Rectal smooth muscle tissue (tissue), 1 donor: Measurements from ENCODE around the gene BTBD9.
"Not testable (repeated sequence)": the region's sequence is repeated elsewhere in the genome, so short reads cannot be mapped to it uniquely, and the experiment has no call there.

ENCODE experiments used
- H3K27ac ChIP-seq: one replicate; pipeline ENCODE4 v1.7.0; 2013; ENCODE audit warnings: low read depth, low read length, inconsistent platforms
- H3K27me3 ChIP-seq: one replicate; pipeline ENCODE4 v1.7.0; 2013; ENCODE audit warnings: low read length; ENCODE audit not compliant: control insufficient read depth, insufficient read depth
- H3K36me3 ChIP-seq: one replicate; pipeline ENCODE4 v1.7.0; 2013; ENCODE audit warnings: low read length; ENCODE audit not compliant: control insufficient read depth, insufficient read depth
- H3K4me1 ChIP-seq: one replicate; pipeline ENCODE4 v1.7.0; 2013; ENCODE audit warnings: low read length; ENCODE audit not compliant: control insufficient read depth, insufficient read depth
- H3K4me3 ChIP-seq: one replicate; pipeline ENCODE4 v1.7.0; 2013; ENCODE audit warnings: low read length
- H3K9ac ChIP-seq: one replicate; pipeline ENCODE4 v1.7.0; 2013; ENCODE audit warnings: low read length

The BTBD9 gene

GRCh38 chr6:38364775-38365174 lies 275.0 kb downstream of the BTBD9 start:
- no peak overlapping the region for H3K4me3 ChIP-seq
- H3K27me3 ChIP-seq = no peaks in the 10 kb centered on the region
- H3K9ac ChIP-seq = no peak overlapping the region
- no peaks in the 10 kb centered on the region for H3K36me3 ChIP-seq
- H3K27ac ChIP-seq = no peak overlapping the region
- H3K4me1 ChIP-seq = no peaks in the 10 kb centered on the region

- Histone ChIP-seq H3K27ac (no peak overlapping the region), H3K4me1 (no peaks in the 10 kb centered on the region), H3K36me3 (no peaks in the 10 kb centered on the region), H3K9ac (no peak overlapping the region), H3K4me3 (no peak overlapping the region), H3K27me3 (no peaks in the 10 kb centered on the region)
These were observed 275.6 kb downstream of the BTBD9 start for GRCh38 chr6:38364127-38364526.

GRCh38 chr6:38355519-38355918 lies 284.2 kb downstream of the BTBD9 start:
- no peak overlapping the region for H3K27ac ChIP-seq
- no peak overlapping the region for H3K9ac ChIP-seq
- peaks cover 6% of the 10 kb centered on the region for H3K4me1 ChIP-seq
- H3K36me3 ChIP-seq = no peaks in the 10 kb centered on the region
- H3K27me3 ChIP-seq = no peaks in the 10 kb centered on the region
- no peak overlapping the region for H3K4me3 ChIP-seq

- Histone ChIP-seq H3K9ac (no peak overlapping the region), H3K27ac (no peak overlapping the region), H3K4me1 (peaks cover 10% of the 10 kb centered on the region), H3K27me3 (no peaks in the 10 kb centered on the region), H3K36me3 (no peaks in the 10 kb centered on the region), H3K4me3 (no peak overlapping the region)
These were observed 284.8 kb downstream of the BTBD9 start for GRCh38 chr6:38354905-38355304.

- Histone ChIP-seq H3K9ac (no peak overlapping the region), H3K27ac (no peak overlapping the region), H3K4me1 (peaks cover 10% of the 10 kb centered on the region), H3K4me3 (no peak overlapping the region), H3K36me3 (no peaks in the 10 kb centered on the region), H3K27me3 (no peaks in the 10 kb centered on the region)
These were observed 285.7 kb downstream of the BTBD9 start for GRCh38 chr6:38354037-38354381.

GRCh38 chr6:38353310-38354036 lies 286.3 kb downstream of the BTBD9 start:
- peaks cover 10% of the 10 kb centered on the region for H3K4me1 ChIP-seq
- H3K36me3 ChIP-seq = no peaks in the 10 kb centered on the region
- H3K27ac ChIP-seq = no peak overlapping the region
- H3K4me3 ChIP-seq = no peak overlapping the region
- no peak overlapping the region for H3K9ac ChIP-seq
- no peaks in the 10 kb centered on the region for H3K27me3 ChIP-seq

GRCh38 chr6:38352636-38353035 lies 287.1 kb downstream of the BTBD9 start:
- Histone ChIP-seq H3K36me3 (no peaks in the 10 kb centered on the region), H3K9ac (no peak overlapping the region), H3K4me3 (no peak overlapping the region), H3K27ac (no peak overlapping the region), H3K27me3 (no peaks in the 10 kb centered on the region), H3K4me1 (peaks cover 10% of the 10 kb centered on the region)

- H3K27ac ChIP-seq = no peak overlapping the region
- H3K9ac ChIP-seq = no peak overlapping the region
- H3K36me3 ChIP-seq = no peaks in the 10 kb centered on the region
- H3K4me1 ChIP-seq = peaks cover 10% of the 10 kb centered on the region
- H3K4me3 ChIP-seq = no peak overlapping the region
- no peaks in the 10 kb centered on the region for H3K27me3 ChIP-seq
These were observed 288.8 kb downstream of the BTBD9 start for GRCh38 chr6:38350942-38351341.

GRCh38 chr6:38350220-38350619 lies 289.5 kb downstream of the BTBD9 start:
- Histone ChIP-seq H3K4me1 (peaks cover 10% of the 10 kb centered on the region), H3K4me3 (no peak overlapping the region), H3K27me3 (no peaks in the 10 kb centered on the region), H3K36me3 (no peaks in the 10 kb centered on the region), H3K27ac (no peak overlapping the region), H3K9ac (no peak overlapping the region)

- Histone ChIP-seq H3K4me3 (no peak overlapping the region), H3K4me1 (peaks cover 10% of the 10 kb centered on the region), H3K27ac (no peak overlapping the region), H3K36me3 (no peaks in the 10 kb centered on the region), H3K27me3 (no peaks in the 10 kb centered on the region), H3K9ac (no peak overlapping the region)
These were observed 289.9 kb downstream of the BTBD9 start for GRCh38 chr6:38349795-38350194.

GRCh38 chr6:38349221-38349620 lies 290.5 kb downstream of the BTBD9 start:
- no peak overlapping the region for H3K9ac ChIP-seq
- H3K36me3 ChIP-seq = no peaks in the 10 kb centered on the region
- H3K4me1 ChIP-seq = peaks cover 10% of the 10 kb centered on the region
- H3K27me3 ChIP-seq = no peaks in the 10 kb centered on the region
- no peak overlapping the region for H3K27ac ChIP-seq
- no peak overlapping the region for H3K4me3 ChIP-seq

GRCh38 chr6:38348371-38348770 lies 291.4 kb downstream of the BTBD9 start:
- no peaks in the 10 kb centered on the region for H3K36me3 ChIP-seq
- no peak overlapping the region for H3K27ac ChIP-seq
- H3K27me3 ChIP-seq = no peaks in the 10 kb centered on the region
- H3K9ac ChIP-seq = no peak overlapping the region
- H3K4me3 ChIP-seq = no peak overlapping the region
- H3K4me1 ChIP-seq = peaks cover 10% of the 10 kb centered on the region

- H3K27me3 ChIP-seq, H3K27ac ChIP-seq, H3K36me3 ChIP-seq, H3K9ac ChIP-seq, H3K4me3 ChIP-seq: not testable (repeated sequence)
- H3K4me1 ChIP-seq = peaks cover 10% of the 10 kb centered on the region
These were observed 291.9 kb downstream of the BTBD9 start for GRCh38 chr6:38347829-38348228.
